Right ventricle myocardium inferior (tissue), 1 donor: Measurements from ENCODE around the gene SLC8A1. TPM values are rescaled to one million over a fixed set of nuclear protein-coding genes. Genes with fewer than 3 reads are reported as not detected.

Source experiments
- ATAC-seq: fragments of 200-7000 bp; cut with Tn5 transposase; one replicate; pipeline ENCODE4 v1.9.1; 2020; ENCODE audit warnings: mild to moderate bottlenecking, moderate library complexity
- DNase-seq: peaks from one replicate; pipeline ENCODE4 v3.0.0; 2021; ENCODE audit errors: missing footprints
- intact Hi-C: fragments of 100-400 bp; cut with DNase I; formaldehyde crosslinking; loops from one replicate; pipeline ENCODE4 v1.11.0; 2022
- total RNA-seq: library from RNA; stranded (reverse); fragmentation: NEBNext Ultra II Directional; extraction: Animal tissue kit (Norgen Biotek cat#: 25700); gene quantifications from one replicate; pipeline ENCODE4 v1.2.1, GENCODE V29; 2021
- donor health status: DM: no; HTN: yes; CAD: no; lungs with severe emphysema.

SLC8A1 gene
- total RNA-seq, 1 donor from 2014 or later: 999 TPM

GRCh38 chr2:40208463-40208862, 243.4 kb downstream of the SLC8A1 start:
- no peak for DNase-seq
- intact Hi-C loops: no loop called here
- ATAC-seq: no peak

- intact Hi-C loops: no loop called here
- DNase-seq (no peak), ATAC-seq (no peak)
These were observed 247.6 kb downstream of the SLC8A1 start for GRCh38 chr2:40204268-40204667.

- intact Hi-C loops: no loop called here
- ATAC-seq (peak; percentile 18), DNase-seq (no peak)
These were observed 249.0 kb downstream of the SLC8A1 start for GRCh38 chr2:40202798-40203400.

- intact Hi-C loops: no loop called here
- ATAC-seq (no peak), DNase-seq (no peak)
These were observed 250.5 kb downstream of the SLC8A1 start for GRCh38 chr2:40201425-40201824.

GRCh38 chr2:40200366-40200915, 251.4 kb downstream of the SLC8A1 start:
- no peak for DNase-seq
- ATAC-seq: no peak
- intact Hi-C loops: no loop called here

GRCh38 chr2:40199771-40200170, 252.1 kb downstream of the SLC8A1 start:
- DNase-seq: no peak
- intact Hi-C loops: no loop called here
- ATAC-seq: no peak

- DNase-seq: no peak
- ATAC-seq: no peak
- intact Hi-C loops: no loop called here
These were observed 254.8 kb downstream of the SLC8A1 start for GRCh38 chr2:40197121-40197520.

- DNase-seq (no peak), ATAC-seq (no peak)
- intact Hi-C loops: no loop called here
These were observed 258.2 kb downstream of the SLC8A1 start for GRCh38 chr2:40193670-40194026.

- intact Hi-C loops: no loop called here
- DNase-seq (no peak), ATAC-seq (no peak)
These were observed 258.8 kb downstream of the SLC8A1 start for GRCh38 chr2:40192864-40193669.

- no peak for ATAC-seq
- intact Hi-C loops: no loop called here
- no peak for DNase-seq
These were observed 261.4 kb downstream of the SLC8A1 start for GRCh38 chr2:40190457-40190856.

GRCh38 chr2:40189881-40190280, 262.0 kb downstream of the SLC8A1 start:
- DNase-seq (no peak), ATAC-seq (no peak)
- intact Hi-C loops: no loop called here

GRCh38 chr2:40187054-40187453, 264.8 kb downstream of the SLC8A1 start:
- no peak for DNase-seq
- intact Hi-C loops: no loop called here
- no peak for ATAC-seq

- intact Hi-C loops: no loop called here
- ATAC-seq (no peak), DNase-seq (no peak)
These were observed 267.3 kb downstream of the SLC8A1 start for GRCh38 chr2:40184551-40184950.

- ATAC-seq: peak; percentile 70
These were observed 270.0 kb downstream of the SLC8A1 start for GRCh38 chr2:40181855-40182254.

GRCh38 chr2:40179801-40180200, 272.1 kb downstream of the SLC8A1 start:
- ATAC-seq: no peak
- intact Hi-C loops: no loop called here
- no peak for DNase-seq

More at GRCh38 chr2:40181855-40182254, 270.0 kb downstream of the SLC8A1 start:
- no peak for DNase-seq
- intact Hi-C loops: no loop called here

GRCh38 chr2:40178971-40179370, 272.9 kb downstream of the SLC8A1 start:
- intact Hi-C loops: no loop called here
- no peak for DNase-seq
- no peak for ATAC-seq

- ATAC-seq (no peak), DNase-seq (no peak)
- intact Hi-C loops: no loop called here
These were observed 273.6 kb downstream of the SLC8A1 start for GRCh38 chr2:40178171-40178778.

GRCh38 chr2:40177366-40177765, 274.5 kb downstream of the SLC8A1 start:
- ATAC-seq (no peak), DNase-seq (no peak)
- intact Hi-C loops: no loop called here

GRCh38 chr2:40173276-40173675, 278.6 kb downstream of the SLC8A1 start:
- DNase-seq: no peak
- ATAC-seq: no peak
- intact Hi-C loops: no loop called here

- DNase-seq: no peak
- no peak for ATAC-seq
- intact Hi-C loops: no loop called here
These were observed 282.0 kb downstream of the SLC8A1 start for GRCh38 chr2:40169856-40170255.
